Neural progenitor cell (in vitro differentiated cells): ENCODE results near the gene KIF2C.

ENCODE experiments used
- CTCF ChIP-seq: fragments of 200-600 bp; sonication (generic); IDR thresholded peaks from 2 replicates; pipeline ENCODE4 v1.5.1; 2017; ENCODE audit warnings: antibody characterized with exemption, mild to moderate bottlenecking
- EZH2 ChIP-seq: fragments of 200-600 bp; sonication (generic); IDR thresholded peaks from 2 replicates; pipeline ENCODE4 v1.6.1; 2017; ENCODE audit warnings: antibody characterized with exemption, mild to moderate bottlenecking, moderate library complexity
- EZH2phosphoT487 ChIP-seq: fragments of 200-600 bp; sonication (generic); IDR thresholded peaks from 2 replicates; pipeline ENCODE4 v1.6.1; 2017; ENCODE audit warnings: antibody characterized with exemption

- TF ChIP-seq CTCF (no peak), EZH2phosphoT487 (no peak), EZH2 (no peak)
Measured at GRCh38 chr1:44805311-44806024, 65.8 kb downstream of the KIF2C start.
